ENCODE results near the gene PTTG1IP. TPM values are rescaled to one million over a fixed set of nuclear protein-coding genes. Genes with fewer than 3 reads are reported as not detected.

The PTTG1IP gene
- total RNA-seq, 1 donor from 2014 or later: 240 TPM

- Histone ChIP-seq H3K9me3 (ENCODE audit: insufficient read depth, low read depth, low read length) (no peaks in the 10 kb centered on the region), H3K4me3 (ENCODE audit: insufficient read depth, low read depth, low read length) (no peak overlapping the region), H3K27ac (ENCODE audit: low read depth, low read length) (no peak overlapping the region), H3K27me3 (ENCODE audit: insufficient read depth, low read length) (peaks cover 24% of the 10 kb centered on the region), H3K4me1 (ENCODE audit: insufficient read depth, low read length) (no peaks in the 10 kb centered on the region), H2AFZ (ENCODE audit: low read depth, low read length) (no peak overlapping the region), H3K36me3 (ENCODE audit: insufficient read depth, low read length) (no peaks in the 10 kb centered on the region), H4K20me1 (ENCODE audit: insufficient read depth, low read length) (peaks cover 4% of the 10 kb centered on the region), H3K9ac (ENCODE audit: low read length) (no peak overlapping the region), H3K79me2 (ENCODE audit: insufficient read depth, low read length) (no peaks in the 10 kb centered on the region), H3K4me2 (ENCODE audit: low read length) (no peak overlapping the region)
- no peak overlapping the region for H3K27ac Mint-ChIP-seq (ENCODE audit: unreplicated experiment)
- no peak for FAIRE-seq
- H3K4me3 Mint-ChIP-seq (ENCODE audit: unreplicated experiment): no peak overlapping the region
- no peak for DNase-seq (ENCODE audit: low read depth)
- no peaks in the 10 kb centered on the region for H3K36me3 Mint-ChIP-seq (ENCODE audit: low read depth, unreplicated experiment)
- no peaks in the 10 kb centered on the region for H3K4me1 Mint-ChIP-seq (ENCODE audit: low read depth, unreplicated experiment)
- H3K9me3 Mint-ChIP-seq (ENCODE audit: unreplicated experiment): no peaks in the 10 kb centered on the region
- peaks cover 61% of the 10 kb centered on the region for H3K27me3 Mint-ChIP-seq (ENCODE audit: low read depth, unreplicated experiment)
- no peak for TF ChIP-seq EZH2 (IDR thresholded peaks at IDR 0.05; ENCODE audit: insufficient read depth, low read length)
- TF ChIP-seq CTCF (IDR thresholded peaks at IDR 0.05; ENCODE audit: insufficient read depth, low read depth, low read length): no peak
These were observed 34.7 kb upstream of the PTTG1IP start for GRCh38 chr21:44907966-44908895.

GRCh38 chr21:44907225-44907965 lies 33.9 kb upstream of the PTTG1IP start:
- no peak overlapping the region for H3K27ac ChIP-seq (ENCODE audit: low read depth, low read length)
- H3K79me2 ChIP-seq (ENCODE audit: insufficient read depth, low read length): no peaks in the 10 kb centered on the region
- no peak overlapping the region for H2AFZ ChIP-seq (ENCODE audit: low read depth, low read length)
- no peaks in the 10 kb centered on the region for H3K36me3 ChIP-seq (ENCODE audit: insufficient read depth, low read length)
- no peaks in the 10 kb centered on the region for H3K4me1 ChIP-seq (ENCODE audit: insufficient read depth, low read length)
- no peaks in the 10 kb centered on the region for H3K9me3 Mint-ChIP-seq (ENCODE audit: unreplicated experiment)
- no peak overlapping the region for H3K4me3 ChIP-seq (ENCODE audit: insufficient read depth, low read depth, low read length)
- H3K4me1 Mint-ChIP-seq (ENCODE audit: low read depth, unreplicated experiment): no peaks in the 10 kb centered on the region
- no peak for FAIRE-seq
- H3K27me3 ChIP-seq (ENCODE audit: insufficient read depth, low read length): peaks cover 26% of the 10 kb centered on the region
- H3K4me3 Mint-ChIP-seq (ENCODE audit: unreplicated experiment): no peak overlapping the region
- H3K36me3 Mint-ChIP-seq (ENCODE audit: low read depth, unreplicated experiment): no peaks in the 10 kb centered on the region
- no peak overlapping the region for H3K27ac Mint-ChIP-seq (ENCODE audit: unreplicated experiment)
- H3K9me3 ChIP-seq (ENCODE audit: insufficient read depth, low read depth, low read length): no peaks in the 10 kb centered on the region
- no peak overlapping the region for H3K4me2 ChIP-seq (ENCODE audit: low read length)
- H3K27me3 Mint-ChIP-seq (ENCODE audit: low read depth, unreplicated experiment): peaks cover 66% of the 10 kb centered on the region
- H4K20me1 ChIP-seq (ENCODE audit: insufficient read depth, low read length): peaks cover 4% of the 10 kb centered on the region
- DNase-seq (ENCODE audit: low read depth): no peak
- H3K9ac ChIP-seq (ENCODE audit: low read length): no peak overlapping the region
- no peak for TF ChIP-seq CTCF (IDR thresholded peaks at IDR 0.05; ENCODE audit: insufficient read depth, low read depth, low read length)

Data from astrocyte (in vitro differentiated cells and primary cell).